Measurements from ENCODE around the gene TCP1. TPM values are rescaled to one million over a fixed set of nuclear protein-coding genes. Genes with fewer than 3 reads are reported as not detected.

The TCP1 gene
- total and polyA plus RNA-seq, 9 of the 15 experiments (the other 6 are each of a cell fraction or from before 2014, with no cell fraction given), result 331 to 801 (median 645) TPM

- TF ChIP-seq CLOCK (CRISPR knock-in tag; IDR thresholded peaks at IDR 0.05; ENCODE audit: borderline replicate concordance) (no peak), PREB (CRISPR knock-in tag; IDR thresholded peaks at IDR 0.05) (no peak), USF2 (CRISPR knock-in tag; IDR thresholded peaks at IDR 0.05) (no peak; the same call in 1 of the 2 replicates), POLR2AphosphoS2 (IDR thresholded peaks at IDR 0.05; ENCODE audit: low read length) (peak; percentile 44; the same call in 1 of the 2 replicates), HMGN3 (IDR thresholded peaks at IDR 0.05; ENCODE audit: borderline replicate concordance, extremely low read depth, insufficient read length, low read depth, low read length) (no peak), SMAD3 (CRISPR knock-in tag; conservative IDR thresholded peaks at IDR 0.05) (peak; percentile 57; the same call in 1 of the 2 replicates), HEY1 (CRISPR knock-in tag; IDR thresholded peaks at IDR 0.05; ENCODE audit: borderline replicate concordance) (no peak), SREBF2 (CRISPR knock-in tag; IDR thresholded peaks at IDR 0.05) (no peak), TAF1 (IDR thresholded peaks at IDR 0.05; ENCODE audit: control insufficient read depth, extremely low read depth, insufficient read depth, low read length, severe bottlenecking) (peak; percentile 48), FOXM1 (IDR thresholded peaks at IDR 0.05; ENCODE audit: low read depth) (no peak), FOXM1 (CRISPR knock-in tag; IDR thresholded peaks at IDR 0.05; ENCODE audit: low read depth) (no peak), PBX2 (CRISPR knock-in tag; IDR thresholded peaks at IDR 0.05; ENCODE audit: low read depth) (peak; percentile 83), PBX2 (tag; conservative IDR thresholded peaks at IDR 0.05; ENCODE audit: low read depth) (peak; percentile 99), ZNF354B (CRISPR knock-in tag; IDR thresholded peaks at IDR 0.05) (no peak), E4F1 (CRISPR knock-in tag; IDR thresholded peaks at IDR 0.05; ENCODE audit: borderline replicate concordance) (no peak), ZNF174 (CRISPR knock-in tag; IDR thresholded peaks at IDR 0.05) (no peak)
Observed at GRCh38 chr6:159790149-159790955, 950 bp upstream of the TCP1 start, which contains the start of gene MRPL18 (continued).

All from K562 (cell line).